ENCODE results near the gene CDH10. TPM values are rescaled to one million over a fixed set of nuclear protein-coding genes. Genes with fewer than 3 reads are reported as not detected.

Gene CDH10
- total RNA-seq, 1 experiment from 2014 or later: 0.31 TPM

- Histone ChIP-seq H3K56ac (ENCODE audit: insufficient read length, low read depth, low read length) (no peak overlapping the region), H3K14ac (ENCODE audit: insufficient read depth, low read length) (no peak overlapping the region), H3K18ac (ENCODE audit: insufficient read length, low read depth, low read length) (no peak overlapping the region), H4K20me1 (ENCODE audit: control insufficient read depth, insufficient read depth, insufficient read length) (no peaks in the 10 kb centered on the region), H4K91ac (ENCODE audit: insufficient read length, low read depth, low read length) (no peak overlapping the region), H2BK120ac (ENCODE audit: low read depth, low read length, poor library complexity, severe bottlenecking) (no peak overlapping the region), H4K5ac (ENCODE audit: insufficient read length, low read depth, low read length) (no peak overlapping the region), H3T11ph (ENCODE audit: low read length) (no peak overlapping the region), H2BK5ac (ENCODE audit: insufficient read length, low read length) (no peak overlapping the region), H3K4me2 (ENCODE audit: insufficient read depth, insufficient read length, low read length) (no peak overlapping the region), H2BK12ac (ENCODE audit: insufficient read length, low read depth, low read length) (no peak overlapping the region), H2BK15ac (ENCODE audit: low read depth, low read length) (no peak overlapping the region), H2AFZ (ENCODE audit: low read length) (no peak overlapping the region), H3K79me1 (ENCODE audit: insufficient read depth, low read depth, low read length, poor library complexity, severe bottlenecking) (no peaks in the 10 kb centered on the region), H3K27me3 (ENCODE audit: insufficient read depth, low read length) (no peaks in the 10 kb centered on the region), H3K9ac (ENCODE audit: extremely low read depth, insufficient read length, low read length) (no peak overlapping the region), H2AK5ac (ENCODE audit: insufficient read length, low read length) (no peak overlapping the region), H3K9me3 (ENCODE audit: control insufficient read depth, low read depth, low read length) (no peaks in the 10 kb centered on the region), H3K23me2 (ENCODE audit: insufficient read length, low read depth, low read length, poor library complexity, severe bottlenecking) (no peaks in the 10 kb centered on the region), H3K79me2 (ENCODE audit: insufficient read depth, low read length) (no peaks in the 10 kb centered on the region), H4K8ac (replicated peaks; ENCODE audit: insufficient read length, low read depth, low read length) (no peak overlapping the region), H3K4me1 (ENCODE audit: insufficient read depth, low read length) (no peaks in the 10 kb centered on the region), H3K4ac (ENCODE audit: low read depth, low read length) (no peak overlapping the region), H3K27ac (ENCODE audit: insufficient read length, low read depth, low read length) (no peak overlapping the region), H2BK20ac (ENCODE audit: low read depth, low read length, poor library complexity, severe bottlenecking) (no peak overlapping the region), H3K23ac (ENCODE audit: insufficient read length, low read depth, low read length) (no peak overlapping the region)
- WGBS (ENCODE audit: extremely low coverage, insufficient read length, low lambda C conversion rate): no CpG with 5 or more reads among the region's 4 CpGs
- no peaks in the 10 kb centered on the region for H3K36me3 Mint-ChIP-seq (ENCODE audit: insufficient read depth in 1 of 3, low read depth in 3 of 3)
- TF ChIP-seq, protein P1, sequence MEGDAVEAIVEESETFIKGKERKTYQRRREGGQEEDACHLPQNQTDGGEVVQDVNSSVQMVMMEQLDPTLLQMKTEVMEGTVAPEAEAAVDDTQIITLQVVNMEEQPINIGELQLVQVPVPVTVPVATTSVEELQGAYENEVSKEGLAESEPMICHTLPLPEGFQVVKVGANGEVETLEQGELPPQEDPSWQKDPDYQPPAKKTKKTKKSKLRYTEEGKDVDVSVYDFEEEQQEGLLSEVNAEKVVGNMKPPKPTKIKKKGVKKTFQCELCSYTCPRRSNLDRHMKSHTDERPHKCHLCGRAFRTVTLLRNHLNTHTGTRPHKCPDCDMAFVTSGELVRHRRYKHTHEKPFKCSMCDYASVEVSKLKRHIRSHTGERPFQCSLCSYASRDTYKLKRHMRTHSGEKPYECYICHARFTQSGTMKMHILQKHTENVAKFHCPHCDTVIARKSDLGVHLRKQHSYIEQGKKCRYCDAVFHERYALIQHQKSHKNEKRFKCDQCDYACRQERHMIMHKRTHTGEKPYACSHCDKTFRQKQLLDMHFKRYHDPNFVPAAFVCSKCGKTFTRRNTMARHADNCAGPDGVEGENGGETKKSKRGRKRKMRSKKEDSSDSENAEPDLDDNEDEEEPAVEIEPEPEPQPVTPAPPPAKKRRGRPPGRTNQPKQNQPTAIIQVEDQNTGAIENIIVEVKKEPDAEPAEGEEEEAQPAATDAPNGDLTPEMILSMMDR (conservative IDR thresholded peaks at IDR 0.05): no peak
- H3K27ac Mint-ChIP-seq: no peak overlapping the region
- H3K27me3 Mint-ChIP-seq (ENCODE audit: low read depth): no peaks in the 10 kb centered on the region
- no peak overlapping the region for H3K4me3 Mint-ChIP-seq
- H3K9me3 Mint-ChIP-seq: no peaks in the 10 kb centered on the region
- no peaks in the 10 kb centered on the region for H3K4me1 Mint-ChIP-seq
- DNase-seq: no peak
Measured at GRCh38 chr5:24585751-24586150, 59.0 kb downstream of the CDH10 start.

Data from H9 (cell line).